Hepatocyte (in vitro differentiated cells): ENCODE results near the gene ZDHHC14. TPM values are rescaled to one million over a fixed set of nuclear protein-coding genes. Genes with fewer than 3 reads are reported as not detected.

Source experiments
- DNase-seq: peaks from one replicate; pipeline ENCODE4 v3.0.0-alpha.2; 2016; ENCODE audit warnings: low spot score
- H2AFZ ChIP-seq: fragments of 200-600 bp; sonication (generic); 2 replicates; pipeline ENCODE4 v1.6.0; 2016; ENCODE audit warnings: antibody characterized with exemption, mild to moderate bottlenecking
- H3K27ac ChIP-seq: fragments of 200-600 bp; sonication (generic); 2 replicates; pipeline ENCODE4 v1.5.1; 2016; ENCODE audit warnings: mild to moderate bottlenecking
- H3K27me3 ChIP-seq: fragments of 200-600 bp; sonication (generic); 2 replicates; pipeline ENCODE4 v1.6.1; 2016
- H3K36me3 ChIP-seq: fragments of 200-600 bp; sonication (generic); replicated peaks from 2 replicates; pipeline ENCODE4 v1.5.1; 2016; ENCODE audit warnings: low read depth; ENCODE audit not compliant: insufficient read depth
- H3K4me1 ChIP-seq: fragments of 200-600 bp; sonication (generic); 2 replicates; pipeline ENCODE4 v1.5.1; 2016; ENCODE audit warnings: mild to moderate bottlenecking, moderate library complexity; ENCODE audit not compliant: insufficient read depth
- H3K4me2 ChIP-seq: fragments of 200-600 bp; sonication (generic); 2 replicates; pipeline ENCODE4 v1.6.0; 2016
- H3K4me3 ChIP-seq: fragments of 200-600 bp; sonication (generic); 2 replicates; pipeline ENCODE4 v1.5.1; 2016; ENCODE audit warnings: mild to moderate bottlenecking
- H3K79me2 ChIP-seq: fragments of 200-600 bp; sonication (generic); 2 replicates; pipeline ENCODE4 v1.6.0; 2017; ENCODE audit warnings: mild to moderate bottlenecking
- H3K9me2 ChIP-seq: fragments of 200-600 bp; sonication (generic); replicated peaks from 2 replicates; pipeline ENCODE4 v1.6.0; 2017; ENCODE audit warnings: mild to moderate bottlenecking; ENCODE audit not compliant: insufficient read depth
- H3K9me3 ChIP-seq: fragments of 200-600 bp; sonication (generic); 2 replicates; pipeline ENCODE4 v1.5.1; 2016; ENCODE audit warnings: low read depth, mild to moderate bottlenecking
- H4K20me1 ChIP-seq: fragments of 200-600 bp; sonication (generic); 2 replicates; pipeline ENCODE4 v1.6.0; 2016; ENCODE audit warnings: mild to moderate bottlenecking; ENCODE audit not compliant: insufficient read depth, poor library complexity, severe bottlenecking
- EZH2 ChIP-seq: fragments of 200-600 bp; sonication (generic); IDR thresholded peaks from 2 replicates; pipeline ENCODE4 v1.6.1; 2016; ENCODE audit warnings: antibody characterized with exemption, mild to moderate bottlenecking, borderline replicate concordance
- EZH2phosphoT487 ChIP-seq: fragments of 200-600 bp; sonication (generic); IDR thresholded peaks from one replicate; pipeline ENCODE4 v1.6.1; 2018; ENCODE audit warnings: antibody characterized with exemption, mild to moderate bottlenecking, low read depth, moderate library complexity; ENCODE audit not compliant: unreplicated experiment, severe bottlenecking
- WGBS: methylation state at CpG from one replicate; pipeline ENCODE4 v1.1.6; 2016; ENCODE audit warnings: low lambda C conversion rate; ENCODE audit errors: missing lambda C conversion rate; 5-methylcytosine and 5-hydroxymethylcytosine counted together
- polyA plus RNA-seq: library from polyadenylated mRNA; unstranded; fragments of >200 nt; fragmentation: Nextera tagmentation; extraction: Ambion mirVana; gene quantifications from 2 replicates; pipeline ENCODE4 v1.2.1, GENCODE V29; 2016
- total RNA-seq: library from RNA; depleted of rRNA; stranded (reverse); fragments of >200 nt; gene quantifications from 2 replicates; pipeline ENCODE4 v1.2.3, GENCODE V29; 2014
- TF ChIP-seq, protein P1 (sequence below): fragments of 200-600 bp; sonication (generic); IDR thresholded peaks from 2 replicates; pipeline ENCODE4 v1.5.1; 2016; ENCODE audit warnings: antibody characterized with exemption, mild to moderate bottlenecking; ENCODE audit not compliant: poor library complexity

Gene ZDHHC14
- total and polyA plus RNA-seq, 2 experiments from 2014 or later = 11.8 to 25.2 TPM

DNA sequence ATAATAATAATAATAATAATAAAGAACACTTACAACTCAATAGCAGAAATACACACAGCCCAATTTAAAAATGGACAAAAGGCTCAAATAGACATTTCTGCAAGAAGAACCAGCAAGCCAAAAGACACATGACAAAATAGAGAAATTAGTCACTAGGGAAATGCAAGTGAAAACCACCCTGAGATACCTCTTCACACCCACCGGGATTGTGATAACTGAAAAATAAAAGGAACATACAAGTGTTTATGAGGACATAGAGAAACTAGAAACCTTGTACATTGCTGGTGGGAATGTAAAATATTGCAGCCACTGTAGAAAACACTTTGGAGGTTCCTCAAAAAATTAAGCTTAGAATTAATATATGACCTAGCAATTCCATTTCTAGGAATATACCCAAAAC lies 59.2 kb downstream of the ZDHHC14 start:
- H3K36me3 ChIP-seq = no peaks in the 10 kb centered on the region
- H3K9me3 ChIP-seq = no peaks in the 10 kb centered on the region
- 77% methylated on average over 1 of the region's 1 CpG for WGBS
- H3K79me2 ChIP-seq = peaks cover 10% of the 10 kb centered on the region
- TF ChIP-seq, protein P1, sequence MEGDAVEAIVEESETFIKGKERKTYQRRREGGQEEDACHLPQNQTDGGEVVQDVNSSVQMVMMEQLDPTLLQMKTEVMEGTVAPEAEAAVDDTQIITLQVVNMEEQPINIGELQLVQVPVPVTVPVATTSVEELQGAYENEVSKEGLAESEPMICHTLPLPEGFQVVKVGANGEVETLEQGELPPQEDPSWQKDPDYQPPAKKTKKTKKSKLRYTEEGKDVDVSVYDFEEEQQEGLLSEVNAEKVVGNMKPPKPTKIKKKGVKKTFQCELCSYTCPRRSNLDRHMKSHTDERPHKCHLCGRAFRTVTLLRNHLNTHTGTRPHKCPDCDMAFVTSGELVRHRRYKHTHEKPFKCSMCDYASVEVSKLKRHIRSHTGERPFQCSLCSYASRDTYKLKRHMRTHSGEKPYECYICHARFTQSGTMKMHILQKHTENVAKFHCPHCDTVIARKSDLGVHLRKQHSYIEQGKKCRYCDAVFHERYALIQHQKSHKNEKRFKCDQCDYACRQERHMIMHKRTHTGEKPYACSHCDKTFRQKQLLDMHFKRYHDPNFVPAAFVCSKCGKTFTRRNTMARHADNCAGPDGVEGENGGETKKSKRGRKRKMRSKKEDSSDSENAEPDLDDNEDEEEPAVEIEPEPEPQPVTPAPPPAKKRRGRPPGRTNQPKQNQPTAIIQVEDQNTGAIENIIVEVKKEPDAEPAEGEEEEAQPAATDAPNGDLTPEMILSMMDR = no peak
- TF ChIP-seq EZH2 (no peak), EZH2phosphoT487 (no peak)
- no peaks in the 10 kb centered on the region for H4K20me1 ChIP-seq
- DNase-seq = no peak
- no peak overlapping the region for H3K27ac ChIP-seq
- no peak overlapping the region for H3K4me3 ChIP-seq
- no peak overlapping the region for H3K4me2 ChIP-seq
- H3K27me3 ChIP-seq = no peaks in the 10 kb centered on the region
- no peaks in the 10 kb centered on the region for H3K9me2 ChIP-seq
- no peak overlapping the region for H2AFZ ChIP-seq
- H3K4me1 ChIP-seq = no peaks in the 10 kb centered on the region

DNA sequence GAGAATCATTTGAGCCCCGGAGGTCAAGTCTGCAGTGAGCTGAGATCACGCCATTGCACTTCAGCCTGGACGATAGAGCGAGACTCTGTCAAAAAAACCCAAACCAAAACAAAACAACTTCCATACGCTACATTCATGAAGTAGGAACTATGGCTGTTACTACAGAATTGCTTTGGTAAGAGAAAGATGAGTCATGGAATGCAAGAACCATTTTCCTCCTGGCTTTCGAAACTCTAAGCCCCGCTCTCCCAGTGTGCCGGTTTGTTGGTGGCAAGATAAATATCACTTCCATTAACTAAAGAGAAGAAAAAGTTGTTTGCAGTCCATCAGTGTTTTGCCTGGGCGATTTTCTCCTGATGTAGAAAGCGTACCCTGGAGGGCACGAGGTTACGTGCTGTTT lies 61.3 kb downstream of the ZDHHC14 start:
- no peak overlapping the region for H3K27ac ChIP-seq
- DNase-seq = no peak
- no peaks in the 10 kb centered on the region for H3K36me3 ChIP-seq
- H3K4me2 ChIP-seq = no peak overlapping the region
- no peaks in the 10 kb centered on the region for H3K79me2 ChIP-seq
- no peak overlapping the region for H3K4me3 ChIP-seq
- no peak overlapping the region for H2AFZ ChIP-seq
- H4K20me1 ChIP-seq = no peaks in the 10 kb centered on the region
- H3K4me1 ChIP-seq = no peaks in the 10 kb centered on the region
- H3K9me2 ChIP-seq = no peaks in the 10 kb centered on the region
- H3K9me3 ChIP-seq = no peaks in the 10 kb centered on the region
- 88% methylated on average over 12 of the region's 12 CpGs for WGBS
- no peaks in the 10 kb centered on the region for H3K27me3 ChIP-seq
- TF ChIP-seq, protein P1 = no peak
- TF ChIP-seq EZH2phosphoT487 = no peak
- TF ChIP-seq EZH2 = no peak

DNA sequence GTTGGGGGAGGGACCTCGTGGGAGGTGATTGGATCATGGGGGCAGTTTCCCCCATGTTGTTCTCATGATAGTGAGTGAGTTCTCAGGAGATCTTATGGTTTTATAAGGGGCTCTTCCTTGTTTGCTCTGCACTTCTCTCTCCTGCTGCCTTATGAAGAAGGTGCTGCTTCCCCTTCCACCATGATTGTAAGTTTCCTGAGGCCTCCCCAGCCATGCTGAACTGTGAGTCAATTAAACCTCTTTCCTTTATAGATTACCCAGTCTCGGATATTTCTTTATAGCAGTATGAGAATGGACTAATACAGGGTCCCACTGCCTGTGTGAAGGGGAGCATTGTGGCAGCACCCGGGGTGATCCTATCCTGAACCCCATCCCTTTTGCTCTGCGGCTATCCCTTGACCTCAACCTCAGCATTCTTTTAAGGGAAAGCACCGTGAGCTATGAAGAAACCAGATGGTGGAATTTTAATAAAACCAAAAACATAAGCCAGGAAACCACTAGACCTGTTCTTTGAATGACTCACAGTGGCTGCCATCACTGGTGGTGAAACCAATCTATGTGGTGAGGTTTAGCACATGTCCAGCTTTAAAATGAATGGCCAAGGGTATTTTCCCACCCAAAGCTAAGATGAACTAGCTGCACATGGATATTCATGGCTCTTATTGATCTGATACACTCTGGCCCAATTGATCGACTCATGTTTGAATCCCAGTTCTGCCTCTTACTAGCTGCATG lies 62.2 kb downstream of the ZDHHC14 start:
- Histone ChIP-seq H3K4me2 (no peak overlapping the region), H4K20me1 (no peaks in the 10 kb centered on the region), H3K27ac (no peak overlapping the region), H3K4me3 (no peak overlapping the region), H3K9me2 (no peaks in the 10 kb centered on the region), H2AFZ (no peak overlapping the region), H3K9me3 (no peaks in the 10 kb centered on the region), H3K27me3 (no peaks in the 10 kb centered on the region), H3K79me2 (no peaks in the 10 kb centered on the region), H3K4me1 (no peaks in the 10 kb centered on the region), H3K36me3 (no peaks in the 10 kb centered on the region)
- no peak for DNase-seq
- no peak for TF ChIP-seq EZH2
- TF ChIP-seq EZH2phosphoT487 = no peak
- TF ChIP-seq, protein P1 = no peak
- 90% methylated on average over 6 of the region's 6 CpGs for WGBS
